Ascending aorta (tissue), 2 donors: Measurements from ENCODE around the gene ANAPC4. TPM values are rescaled to one million over a fixed set of nuclear protein-coding genes. Genes with fewer than 3 reads are reported as not detected.

ENCODE experiments used
- DNase-seq, 2 donors: peaks; one replicate each; pipeline ENCODE4 v3.0.0-alpha.2; 2019; ENCODE audit warnings: low spot score in 2 of 2
- H3K27ac ChIP-seq, 2 donors: fragments of 200-600 bp; sonication (generic); one replicate each; pipeline ENCODE4 v1.5.1; 2016 to 2017; ENCODE audit warnings: mild to moderate bottlenecking in 1 of 2
- H3K27me3 ChIP-seq: fragments of 200-600 bp; sonication (generic); one replicate; pipeline ENCODE4 v1.5.1; 2017
- H3K36me3 ChIP-seq, 2 donors: fragments of 200-600 bp; sonication (generic); one replicate each; pipeline ENCODE4 v1.5.1; 2016
- H3K4me1 ChIP-seq, 2 donors: fragments of 200-600 bp; sonication (generic); one replicate each; pipeline ENCODE4 v1.5.1; 2016 to 2017; ENCODE audit warnings: mild to moderate bottlenecking in 1 of 2
- H3K4me3 ChIP-seq, 2 donors: fragments of 200-600 bp; sonication (generic); one replicate each; pipeline ENCODE4 v1.5.1; 2016 to 2017; ENCODE audit warnings: mild to moderate bottlenecking in 1 of 2
- H3K9me3 ChIP-seq, 2 donors: fragments of 200-600 bp; sonication (generic); one replicate each; pipeline ENCODE4 v1.5.1; 2016
- intact Hi-C: fragments of 100-400 bp; cut with DNase I; formaldehyde crosslinking; loops from one replicate; pipeline ENCODE4 v1.15.1; 2023
- total RNA-seq: library from RNA; depleted of rRNA; stranded (reverse); fragments of >200 nt; gene quantifications from one replicate; pipeline ENCODE4 v1.1.0, GENCODE V29; 2016
- TF ChIP-seq, protein P1 (sequence below), 3 experiments: fragments of 200-600 bp in 2 of 3; fragments of 450-650 bp in 1 of 3; sonication (generic) in 2 of 3; IDR thresholded peaks; one replicate each; pipeline ENCODE4 v1.5.1; 2016 to 2019; ENCODE audit warnings: antibody characterized with exemption in 3 of 3, mild to moderate bottlenecking in 1 of 3, moderate library complexity in 1 of 3

ANAPC4 gene
- total RNA-seq, 1 donor from 2014 or later = 23.4 TPM

DNA sequence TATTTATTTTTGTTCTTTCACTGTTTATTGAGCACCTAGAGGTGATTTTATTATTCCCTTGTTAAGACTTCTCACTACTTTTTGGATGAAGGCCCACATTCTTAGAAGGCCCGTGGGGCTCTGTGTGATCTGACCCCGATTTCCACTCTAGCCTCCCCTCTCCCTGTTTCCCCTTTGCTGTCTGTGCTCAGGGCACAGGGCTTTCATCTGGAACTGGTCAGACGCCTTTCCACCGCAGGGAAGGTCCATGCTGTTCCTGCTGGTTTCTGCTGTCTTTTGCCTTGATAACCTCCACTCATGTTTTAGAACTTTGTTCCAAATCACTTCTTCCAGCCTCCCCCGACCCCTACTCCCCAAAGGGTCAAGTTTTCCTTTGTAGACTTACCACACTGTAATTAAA, 31.3 kb upstream of the ANAPC4 start:
- TF ChIP-seq, protein P1, sequence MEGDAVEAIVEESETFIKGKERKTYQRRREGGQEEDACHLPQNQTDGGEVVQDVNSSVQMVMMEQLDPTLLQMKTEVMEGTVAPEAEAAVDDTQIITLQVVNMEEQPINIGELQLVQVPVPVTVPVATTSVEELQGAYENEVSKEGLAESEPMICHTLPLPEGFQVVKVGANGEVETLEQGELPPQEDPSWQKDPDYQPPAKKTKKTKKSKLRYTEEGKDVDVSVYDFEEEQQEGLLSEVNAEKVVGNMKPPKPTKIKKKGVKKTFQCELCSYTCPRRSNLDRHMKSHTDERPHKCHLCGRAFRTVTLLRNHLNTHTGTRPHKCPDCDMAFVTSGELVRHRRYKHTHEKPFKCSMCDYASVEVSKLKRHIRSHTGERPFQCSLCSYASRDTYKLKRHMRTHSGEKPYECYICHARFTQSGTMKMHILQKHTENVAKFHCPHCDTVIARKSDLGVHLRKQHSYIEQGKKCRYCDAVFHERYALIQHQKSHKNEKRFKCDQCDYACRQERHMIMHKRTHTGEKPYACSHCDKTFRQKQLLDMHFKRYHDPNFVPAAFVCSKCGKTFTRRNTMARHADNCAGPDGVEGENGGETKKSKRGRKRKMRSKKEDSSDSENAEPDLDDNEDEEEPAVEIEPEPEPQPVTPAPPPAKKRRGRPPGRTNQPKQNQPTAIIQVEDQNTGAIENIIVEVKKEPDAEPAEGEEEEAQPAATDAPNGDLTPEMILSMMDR (IDR thresholded peaks at IDR 0.05) = no peak
- Histone ChIP-seq H3K27ac (no peak overlapping the region), H3K4me3 (no peak overlapping the region), H3K36me3 (peaks cover 0 to 3% of the 10 kb centered on the region in 2 donors), H3K4me1 (no peaks in the 10 kb centered on the region), H3K27me3 (no peaks in the 10 kb centered on the region), H3K9me3 (no peaks in the 10 kb centered on the region)
- no peak for DNase-seq
- intact Hi-C loops = no loop called here

DNA sequence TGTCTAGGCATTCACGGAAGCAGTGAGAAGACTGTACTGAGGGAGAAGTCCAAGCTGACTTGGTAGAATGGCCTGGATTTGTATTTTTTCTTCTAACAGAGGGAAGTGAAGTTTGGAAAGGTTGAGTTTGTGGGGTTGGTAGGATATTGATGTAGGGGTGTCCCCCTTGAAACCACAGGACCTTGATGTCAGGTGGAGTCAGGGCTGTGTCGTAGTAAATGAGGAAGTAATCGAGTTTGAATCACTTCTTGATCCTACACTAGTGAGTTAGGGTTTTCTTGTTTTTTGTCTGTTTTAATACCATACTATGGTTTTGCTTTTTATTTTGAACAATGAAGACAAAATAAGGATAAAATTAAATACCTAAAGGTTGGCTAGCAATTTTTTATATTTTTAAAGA, 30.1 kb upstream of the ANAPC4 start:
- peaks cover 0 to 3% of the 10 kb centered on the region in 2 donors for H3K36me3 ChIP-seq
- TF ChIP-seq, protein P1 (IDR thresholded peaks at IDR 0.05) = no peak
- DNase-seq = no peak
- H3K27me3 ChIP-seq = no peaks in the 10 kb centered on the region
- H3K27ac ChIP-seq = no peak overlapping the region
- intact Hi-C loops = no loop called here
- H3K4me1 ChIP-seq = no peaks in the 10 kb centered on the region
- H3K4me3 ChIP-seq = no peak overlapping the region
- H3K9me3 ChIP-seq = no peaks in the 10 kb centered on the region

DNA sequence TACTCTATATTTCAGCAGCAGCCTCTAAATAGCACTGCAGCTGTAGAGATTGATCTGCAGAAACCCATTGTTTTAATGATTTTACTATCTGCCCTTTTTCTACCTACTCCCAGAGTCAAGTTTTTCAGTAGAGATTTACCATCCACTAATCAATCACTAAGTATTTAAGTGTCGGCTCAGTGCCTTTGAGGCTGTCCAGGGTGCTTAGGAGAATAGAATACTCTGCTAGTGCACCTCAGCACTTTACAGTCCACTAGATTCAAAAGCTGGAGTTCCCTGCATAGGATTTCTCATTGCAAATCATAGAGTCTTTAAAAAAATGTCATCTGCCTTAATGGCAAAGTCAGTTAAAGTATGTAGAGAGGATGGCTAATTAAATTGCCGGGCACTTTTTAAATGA, 29.6 kb upstream of the ANAPC4 start:
- TF ChIP-seq, protein P1 (IDR thresholded peaks at IDR 0.05) = no peak
- no peaks in the 10 kb centered on the region for H3K9me3 ChIP-seq
- DNase-seq = no peak

DNA sequence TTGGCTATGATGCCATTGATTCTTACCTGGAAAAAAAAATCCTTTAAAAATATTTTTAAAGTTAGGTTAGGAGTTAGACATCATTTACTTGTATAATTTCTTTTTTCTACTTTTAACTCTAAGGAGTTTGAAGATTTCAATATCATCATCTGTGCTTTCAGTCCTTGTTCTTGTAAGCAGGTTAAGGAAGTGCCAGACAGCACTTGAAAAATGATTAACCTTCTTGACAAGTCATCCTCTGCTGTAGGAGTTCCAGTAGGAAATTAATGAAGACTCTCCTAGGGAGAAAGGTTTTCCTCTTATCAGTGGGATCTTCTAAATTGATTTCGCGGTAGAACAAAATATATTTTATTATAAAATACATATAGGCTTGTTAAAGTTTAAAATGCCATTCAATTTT, 29.1 kb upstream of the ANAPC4 start:
- Histone ChIP-seq H3K4me1 (no peaks in the 10 kb centered on the region), H3K36me3 (peaks cover 0 to 3% of the 10 kb centered on the region in 2 donors), H3K27me3 (no peaks in the 10 kb centered on the region), H3K4me3 (no peak overlapping the region), H3K27ac (no peak overlapping the region), H3K9me3 (no peaks in the 10 kb centered on the region)
- intact Hi-C loops = no loop called here
- TF ChIP-seq, protein P1 (IDR thresholded peaks at IDR 0.05) = no peak
- no peak for DNase-seq

More for the DNA sequence above, 29.6 kb upstream of the ANAPC4 start:
- H3K36me3 ChIP-seq = peaks cover 0 to 3% of the 10 kb centered on the region in 2 donors
- intact Hi-C loops = no loop called here
- no peaks in the 10 kb centered on the region for H3K27me3 ChIP-seq
- no peak overlapping the region for H3K4me3 ChIP-seq
- H3K4me1 ChIP-seq = no peaks in the 10 kb centered on the region
- H3K27ac ChIP-seq = no peak overlapping the region

DNA sequence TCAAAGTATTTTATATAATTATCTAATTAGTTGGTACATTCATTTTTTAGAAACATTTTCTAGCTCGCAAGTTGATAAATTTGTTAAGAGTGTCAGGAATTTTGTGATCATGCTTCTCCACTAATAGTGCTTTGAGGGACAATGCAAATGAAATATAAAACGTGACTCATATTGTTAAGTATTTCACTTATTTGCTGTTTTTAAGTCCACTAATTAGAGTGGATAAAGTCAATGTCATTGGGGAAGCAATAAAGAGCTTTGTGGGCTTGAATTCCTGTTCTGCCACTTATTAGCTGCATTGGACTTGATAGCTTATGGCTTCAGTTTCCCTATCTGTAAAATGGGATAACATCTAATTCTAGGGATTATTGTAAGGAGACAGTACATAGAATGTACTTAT, 26.5 kb upstream of the ANAPC4 start:
- DNase-seq = no peak
- Histone ChIP-seq H3K36me3 (peaks cover 0 to 3% of the 10 kb centered on the region in 2 donors), H3K27ac (no peak overlapping the region), H3K4me1 (no peaks in the 10 kb centered on the region), H3K4me3 (no peak overlapping the region), H3K9me3 (no peaks in the 10 kb centered on the region), H3K27me3 (no peaks in the 10 kb centered on the region)
- TF ChIP-seq, protein P1 (IDR thresholded peaks at IDR 0.05) = no peak
- intact Hi-C loops = no loop called here

DNA sequence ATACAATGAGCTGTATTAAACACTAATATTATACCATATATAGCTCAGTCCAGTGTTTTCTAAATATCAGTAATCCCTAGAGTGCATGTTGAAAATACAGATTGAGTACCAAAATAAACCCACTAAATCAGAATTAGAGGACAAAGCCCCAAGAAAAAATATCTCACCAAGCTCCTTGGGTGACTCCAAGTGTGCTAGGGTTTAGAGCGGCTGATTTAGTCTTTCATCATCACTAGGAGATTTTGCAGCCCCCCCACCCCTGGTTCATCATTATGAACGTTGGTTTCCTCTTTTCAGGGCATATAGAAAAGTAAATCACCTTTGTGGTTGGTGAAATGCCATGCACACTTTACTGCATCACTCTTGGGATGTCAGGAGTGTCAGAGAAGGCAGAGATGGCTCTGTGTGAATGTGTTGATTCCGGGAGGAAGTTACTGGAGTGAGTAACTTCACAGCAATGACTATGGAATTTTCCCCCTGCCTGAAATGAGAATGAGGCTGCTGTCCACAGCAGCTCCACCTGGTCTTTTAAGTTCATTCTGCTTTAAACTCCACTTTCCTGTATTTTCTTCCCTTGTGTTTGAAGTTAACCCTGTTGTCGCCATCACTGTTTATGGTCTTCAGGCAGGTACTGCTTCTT, 25.2 kb upstream of the ANAPC4 start:
- H3K4me1 ChIP-seq = no peaks in the 10 kb centered on the region

More for the DNA sequence above, 25.2 kb upstream of the ANAPC4 start:
- TF ChIP-seq, protein P1 (IDR thresholded peaks at IDR 0.05) = no peak
- Histone ChIP-seq H3K4me3 (no peak overlapping the region), H3K27ac (no peak overlapping the region), H3K27me3 (no peaks in the 10 kb centered on the region), H3K9me3 (no peaks in the 10 kb centered on the region), H3K36me3 (peaks cover 0 to 3% of the 10 kb centered on the region in 2 donors)
- no peak for DNase-seq
- intact Hi-C loops = no loop called here
